Stimulated activated CD4-positive, alpha-beta T cell treated with anti-CD3 and anti-CD28 coated beads, Interleukin-1b, Interleukin-23, amount 100 ng/mL, for 24 hours (primary cell): ENCODE results near the gene FGF6.
"Not testable (repeated sequence)": the region's sequence is repeated elsewhere in the genome, so short reads cannot be mapped to it uniquely, and the experiment has no call there.

Experiments used
- DNase-seq, 4 experiments: peaks; one replicate each; pipeline ENCODE4 v3.0.0-alpha.2; 2020; ENCODE audit warnings: low read depth in 4 of 4, low spot score in 1 of 4

The FGF6 gene

GRCh38 chr12:4421590-4422031 lies 24.0 kb downstream of the FGF6 start:
- peak in 1 of 4 experiments; percentile 9 for DNase-seq

- no peak for DNase-seq
Measured at GRCh38 chr12:4420138-4420670, 25.4 kb downstream of the FGF6 start.

DNA sequence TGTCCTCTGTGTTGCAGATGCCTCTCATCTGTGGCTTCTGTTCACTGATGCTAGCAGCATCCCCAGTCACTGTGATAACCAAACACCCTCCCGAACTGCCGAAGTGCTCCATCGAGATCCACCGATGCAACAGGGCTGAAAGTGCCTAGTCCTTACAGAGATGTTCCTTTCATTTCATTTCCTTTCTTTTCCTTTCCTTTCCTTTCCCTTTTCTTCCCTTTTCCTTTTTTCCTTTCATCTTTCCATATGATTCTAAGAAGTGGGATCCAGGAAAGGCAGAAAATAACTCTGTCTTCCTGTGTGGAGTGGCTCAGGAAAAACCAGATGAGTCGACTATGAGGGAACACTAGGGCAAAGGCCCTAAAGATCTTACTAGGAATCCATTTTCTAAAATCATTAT lies 26.7 kb downstream of the FGF6 start:
- DNase-seq, result no peak

- no peak for DNase-seq
Measured at GRCh38 chr12:4417936-4418335, 27.7 kb downstream of the FGF6 start.

- DNase-seq, result no peak
Measured at GRCh38 chr12:4417455-4417854, 28.2 kb downstream of the FGF6 start.

GRCh38 chr12:4416276-4416675 lies 29.3 kb downstream of the FGF6 start:
- no peak for DNase-seq

DNA sequence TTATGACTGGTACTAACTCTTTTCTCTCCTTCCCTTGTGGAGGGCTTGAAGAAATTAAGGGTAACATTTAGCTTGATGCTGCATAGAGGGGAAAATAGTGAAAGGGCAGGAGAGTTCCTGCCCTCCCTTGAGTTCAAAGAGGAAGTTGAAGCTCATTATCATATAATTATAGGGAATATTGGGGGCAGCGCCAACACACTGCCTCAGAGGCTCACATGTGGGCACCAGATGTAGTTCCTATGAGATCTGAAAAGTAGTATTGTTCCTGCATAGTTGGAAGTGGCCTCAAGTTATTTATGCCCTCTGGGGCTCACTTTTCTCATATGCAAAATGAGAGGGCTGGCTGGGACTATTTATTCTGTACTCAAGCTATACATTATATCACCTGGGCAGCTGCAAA lies 33.1 kb downstream of the FGF6 start:
- DNase-seq, result no peak

- DNase-seq, result no peak
Measured at GRCh38 chr12:4412056-4412455, 33.6 kb downstream of the FGF6 start.

GRCh38 chr12:4407136-4407535 lies 38.5 kb downstream of the FGF6 start:
- no peak for DNase-seq

DNA sequence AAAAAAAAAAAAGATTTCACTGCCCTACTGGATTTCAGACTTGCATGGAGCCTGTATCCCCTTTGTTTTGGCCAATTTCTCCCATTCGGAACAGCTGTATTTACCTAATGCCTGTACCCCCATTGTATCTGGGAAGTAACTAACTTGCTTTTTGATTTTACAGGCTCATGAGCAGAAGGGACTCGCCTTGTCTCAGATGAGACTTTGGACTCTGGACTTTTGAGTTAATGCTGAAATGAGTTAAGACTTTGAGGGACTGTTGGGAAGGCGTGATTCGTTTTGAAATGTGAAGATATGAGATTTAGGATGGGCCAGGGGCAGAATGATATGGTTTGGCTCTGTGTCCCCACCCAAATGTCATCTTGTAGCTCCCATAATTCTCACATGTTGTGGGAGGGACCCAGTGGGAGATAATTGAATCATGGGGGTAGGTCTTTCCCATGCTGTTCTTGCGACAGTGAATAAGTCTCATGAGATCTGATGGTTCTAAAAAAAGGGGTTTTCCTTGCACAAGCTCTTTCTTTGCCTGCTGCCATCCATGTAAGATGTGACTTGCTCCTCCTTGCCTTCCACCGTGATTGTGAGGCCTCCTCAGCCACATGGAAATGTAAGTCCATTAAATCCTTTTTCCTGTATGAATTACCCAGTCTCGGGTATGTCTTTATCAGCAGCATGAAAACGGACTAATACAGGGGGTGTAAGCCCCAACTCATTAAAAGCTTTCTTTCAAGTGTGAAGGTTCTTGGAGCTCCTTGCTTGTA lies 40.6 kb downstream of the FGF6 start:
- not testable (repeated sequence) for DNase-seq

- no peak for DNase-seq
Measured at GRCh38 chr12:4402996-4403395, 42.6 kb downstream of the FGF6 start.

GRCh38 chr12:4401117-4401516 lies 44.5 kb downstream of the FGF6 start:
- DNase-seq, result no peak

GRCh38 chr12:4395818-4396217 lies 49.8 kb downstream of the FGF6 start:
- DNase-seq, result no peak

DNA sequence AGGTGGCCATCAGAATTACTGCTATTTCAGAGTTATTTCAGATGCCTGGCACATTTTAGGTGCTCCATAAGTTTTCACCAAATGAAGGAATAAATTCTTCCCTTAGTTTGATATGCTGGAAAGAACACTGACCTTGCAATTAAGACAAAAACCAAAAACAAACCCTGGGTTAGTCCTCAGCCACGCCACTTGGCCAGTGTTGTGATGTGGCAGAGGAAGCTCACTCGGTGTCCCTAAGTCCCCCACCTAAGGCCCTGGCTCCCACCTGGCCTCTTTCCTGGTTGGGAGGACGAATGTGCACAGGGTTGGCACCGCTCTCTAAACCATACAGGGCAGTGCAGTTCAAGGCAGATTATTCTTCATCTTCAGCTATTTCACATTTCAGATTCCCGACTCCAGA lies 52.4 kb downstream of the FGF6 start:
- DNase-seq, result no peak

DNA sequence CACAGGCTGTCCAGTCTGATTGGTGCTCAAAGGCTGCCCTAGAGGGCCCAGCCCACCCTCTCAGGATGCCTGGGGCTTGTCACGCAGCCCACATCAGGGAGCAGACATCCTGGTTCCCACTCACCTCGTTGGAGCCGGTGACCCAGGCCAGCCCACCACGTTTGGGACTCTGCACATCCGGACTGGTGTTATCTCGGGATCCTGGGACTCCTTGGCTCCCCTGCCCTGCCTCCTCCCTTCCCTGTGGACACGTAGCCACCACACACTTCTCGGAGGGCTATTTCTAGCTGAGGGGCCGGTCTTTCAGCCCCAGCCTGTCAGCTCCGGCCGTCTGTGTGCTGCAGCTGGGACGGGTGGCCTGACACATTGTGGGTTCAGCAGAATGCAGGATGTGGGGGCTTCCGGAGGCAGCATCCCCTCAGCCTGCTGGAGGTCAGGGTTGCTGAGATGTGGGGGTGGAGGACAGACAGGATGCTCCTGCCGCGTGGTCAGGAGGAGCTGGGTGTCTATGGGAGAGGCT lies 53.3 kb downstream of the FGF6 start:
- DNase-seq, result no peak

GRCh38 chr12:4388662-4389061 lies 57.0 kb downstream of the FGF6 start:
- DNase-seq, result no peak

DNA sequence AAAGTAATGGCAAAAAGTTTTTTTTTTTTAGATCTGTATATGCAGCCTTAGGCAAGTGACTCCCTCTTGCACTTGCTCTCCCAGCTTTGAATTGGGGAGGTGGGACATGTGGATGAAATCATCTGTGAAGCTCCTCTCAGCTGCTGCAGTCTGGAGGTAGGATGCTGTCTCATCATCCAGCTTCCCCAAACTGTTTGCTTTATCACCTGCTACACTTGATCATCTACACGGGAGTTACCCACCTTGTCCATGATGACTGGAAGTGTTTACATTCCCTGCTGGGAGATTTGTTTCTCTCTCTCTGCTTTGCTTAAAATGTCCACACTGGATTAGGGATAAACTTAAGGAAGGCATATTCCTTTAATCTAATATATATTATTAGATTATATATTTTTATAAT lies 57.6 kb downstream of the FGF6 start:
- no peak for DNase-seq

DNA sequence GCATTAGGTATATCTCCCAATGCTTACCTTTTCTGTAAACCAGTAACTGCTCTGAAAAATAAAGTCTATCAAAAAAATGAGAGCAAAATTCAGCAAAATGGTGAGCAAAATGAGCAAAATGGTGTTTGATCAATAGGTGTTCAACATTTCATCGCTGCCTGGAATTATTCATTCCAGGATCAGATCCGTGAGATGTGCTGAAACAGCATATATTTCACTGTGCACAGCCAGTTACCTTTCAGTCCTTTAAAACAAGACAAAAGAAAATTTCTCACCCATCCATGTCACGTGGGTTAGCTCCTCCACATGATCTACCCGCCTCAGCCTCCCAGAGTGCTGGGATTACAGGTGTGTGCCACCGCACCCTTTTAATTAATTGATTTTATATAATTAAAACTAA lies 58.0 kb downstream of the FGF6 start:
- DNase-seq, result no peak

DNA sequence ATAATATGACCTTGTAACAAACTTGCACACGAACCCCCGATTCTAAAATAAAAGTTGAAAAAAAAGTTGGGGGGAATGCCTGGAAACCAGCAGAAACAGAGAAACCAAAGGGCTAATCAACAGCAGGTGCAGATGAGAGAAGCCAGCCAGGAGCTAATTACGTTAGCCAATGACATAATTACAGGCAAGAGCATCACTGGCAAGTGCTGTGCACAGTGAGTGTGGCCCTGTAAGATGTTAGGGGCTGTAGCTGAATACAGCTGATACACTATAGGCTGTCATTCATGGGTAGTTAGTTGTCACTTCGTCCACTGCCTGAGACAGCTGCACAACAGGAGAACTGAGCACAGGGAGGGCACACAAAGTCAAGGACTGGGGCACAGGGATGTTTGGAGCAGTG lies 58.8 kb downstream of the FGF6 start:
- DNase-seq, result no peak
